ENCODE data around the gene ZNF654.
"Not testable (repeated sequence)": the region's sequence is repeated elsewhere in the genome, so short reads cannot be mapped to it uniquely, and the experiment has no call there.

Gene ZNF654

GRCh38 chr3:88142094-88142624, 83.1 kb downstream of the ZNF654 start:
- DNase-seq (ENCODE audit: low read depth): no peak

- no peak for DNase-seq (ENCODE audit: low read depth)
These were observed 88.2 kb downstream of the ZNF654 start for GRCh38 chr3:88147261-88147660.

GRCh38 chr3:88148651-88149050, 89.6 kb downstream of the ZNF654 start:
- no peak for DNase-seq (ENCODE audit: low read depth)

GRCh38 chr3:88149101-88149508, 90.0 kb downstream of the ZNF654 start:
- peak; percentile 31 for DNase-seq (ENCODE audit: low read depth)

GRCh38 chr3:88149509-88150362, 90.7 kb downstream of the ZNF654 start, which contains the start of gene C3orf38:
Gene C3orf38, plus strand, starts transcription at chr3:88149959. Its CDS starts 94 bp downstream, at chr3:88150053.
- DNase-seq (ENCODE audit: low read depth): peak; percentile 85

GRCh38 chr3:88150371-88150770, 91.3 kb downstream of the ZNF654 start:
- DNase-seq (ENCODE audit: low read depth): no peak

DNA sequence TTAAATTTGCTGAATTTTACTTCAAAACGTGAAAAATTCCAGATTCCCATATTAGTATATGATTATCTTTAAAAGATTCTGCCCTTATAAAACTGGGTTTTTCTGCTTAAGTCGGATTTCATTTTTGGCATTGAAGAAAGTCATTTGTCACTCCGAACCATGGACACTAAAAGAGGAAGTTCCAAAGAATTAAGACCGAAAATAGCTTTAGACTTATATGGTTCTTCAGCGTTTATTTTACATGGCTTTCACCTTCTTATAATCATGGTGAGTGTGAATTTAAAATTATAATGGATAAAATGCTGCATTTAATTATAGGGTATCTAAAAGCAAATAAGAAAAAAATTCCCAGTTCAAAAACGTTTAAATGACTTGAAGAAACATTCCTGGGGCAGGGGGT, 91.8 kb downstream of the ZNF654 start:
- DNase-seq (ENCODE audit: low read depth): no peak

GRCh38 chr3:88151358-88151757, 92.3 kb downstream of the ZNF654 start:
- no peak for DNase-seq (ENCODE audit: low read depth)

- no peak for DNase-seq (ENCODE audit: low read depth)
These were observed 93.8 kb downstream of the ZNF654 start for GRCh38 chr3:88152841-88153240.

- DNase-seq (ENCODE audit: low read depth): no peak
These were observed 107.4 kb downstream of the ZNF654 start for GRCh38 chr3:88166419-88166971.

- DNase-seq (ENCODE audit: low read depth): no peak
These were observed 108.1 kb downstream of the ZNF654 start for GRCh38 chr3:88167173-88167572.

DNA sequence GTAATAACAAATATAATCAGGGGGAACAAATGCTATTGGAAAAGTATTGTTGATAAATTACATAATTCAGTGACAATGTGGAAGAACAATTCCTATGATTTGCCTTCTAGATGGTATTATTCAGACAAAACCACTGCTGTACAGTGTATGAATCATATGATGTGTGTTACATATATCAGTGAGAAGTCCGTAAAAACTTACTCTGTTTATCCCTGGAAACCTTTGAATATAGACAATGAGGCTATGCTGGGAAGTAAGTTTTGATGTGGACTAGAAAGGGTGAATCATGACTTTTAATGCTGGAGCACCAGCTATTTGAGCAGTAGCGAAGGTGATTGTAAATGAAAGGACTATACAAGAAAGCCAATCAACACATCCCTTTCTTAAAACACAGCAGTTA, 108.6 kb downstream of the ZNF654 start:
- no peak for DNase-seq (ENCODE audit: low read depth)

GRCh38 chr3:88168171-88168570, 109.1 kb downstream of the ZNF654 start:
- DNase-seq (ENCODE audit: low read depth): no peak

- DNase-seq (ENCODE audit: low read depth): no peak
These were observed 121.4 kb downstream of the ZNF654 start for GRCh38 chr3:88180398-88180999.

GRCh38 chr3:88182165-88182918, 123.3 kb downstream of the ZNF654 start:
- not testable (repeated sequence) for DNase-seq (ENCODE audit: low read depth)

GRCh38 chr3:88188436-88188835, 129.4 kb downstream of the ZNF654 start:
- DNase-seq (ENCODE audit: low read depth): no peak

- DNase-seq (ENCODE audit: low read depth): no peak
These were observed 130.3 kb downstream of the ZNF654 start for GRCh38 chr3:88189361-88189810.

GRCh38 chr3:88191872-88192409, 132.9 kb downstream of the ZNF654 start:
- no peak for DNase-seq (ENCODE audit: low read depth)

DNA sequence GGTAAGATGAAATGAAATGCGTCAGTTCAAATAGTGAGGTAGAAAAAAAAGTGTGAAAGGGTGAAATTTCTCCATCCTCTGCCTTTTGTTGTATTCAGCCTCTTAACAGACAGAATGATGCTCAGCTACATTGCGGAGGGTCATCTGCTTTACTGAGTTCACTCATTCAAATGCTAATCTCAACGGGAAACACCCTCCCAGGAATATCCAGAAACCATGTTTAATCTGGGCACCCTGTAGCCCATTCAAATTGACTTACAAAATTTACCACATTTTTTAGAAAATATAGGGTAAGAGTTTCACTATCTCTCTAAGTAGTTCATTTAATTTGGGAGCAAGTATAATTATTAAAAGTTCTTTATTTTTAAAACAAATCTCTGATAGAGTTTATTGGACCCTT, 133.6 kb downstream of the ZNF654 start:
- DNase-seq (ENCODE audit: low read depth): no peak
